NCI-H2029 treated with DMSO at 0.1 percent for 48 hours (cell line): Measurements from ENCODE around the gene MARCHF2.

ENCODE experiments used
- DNase-seq: peaks from one replicate; lab custom pipeline; 2025; lab: John Stamatoyannopoulos, UW

MARCHF2 gene

DNA sequence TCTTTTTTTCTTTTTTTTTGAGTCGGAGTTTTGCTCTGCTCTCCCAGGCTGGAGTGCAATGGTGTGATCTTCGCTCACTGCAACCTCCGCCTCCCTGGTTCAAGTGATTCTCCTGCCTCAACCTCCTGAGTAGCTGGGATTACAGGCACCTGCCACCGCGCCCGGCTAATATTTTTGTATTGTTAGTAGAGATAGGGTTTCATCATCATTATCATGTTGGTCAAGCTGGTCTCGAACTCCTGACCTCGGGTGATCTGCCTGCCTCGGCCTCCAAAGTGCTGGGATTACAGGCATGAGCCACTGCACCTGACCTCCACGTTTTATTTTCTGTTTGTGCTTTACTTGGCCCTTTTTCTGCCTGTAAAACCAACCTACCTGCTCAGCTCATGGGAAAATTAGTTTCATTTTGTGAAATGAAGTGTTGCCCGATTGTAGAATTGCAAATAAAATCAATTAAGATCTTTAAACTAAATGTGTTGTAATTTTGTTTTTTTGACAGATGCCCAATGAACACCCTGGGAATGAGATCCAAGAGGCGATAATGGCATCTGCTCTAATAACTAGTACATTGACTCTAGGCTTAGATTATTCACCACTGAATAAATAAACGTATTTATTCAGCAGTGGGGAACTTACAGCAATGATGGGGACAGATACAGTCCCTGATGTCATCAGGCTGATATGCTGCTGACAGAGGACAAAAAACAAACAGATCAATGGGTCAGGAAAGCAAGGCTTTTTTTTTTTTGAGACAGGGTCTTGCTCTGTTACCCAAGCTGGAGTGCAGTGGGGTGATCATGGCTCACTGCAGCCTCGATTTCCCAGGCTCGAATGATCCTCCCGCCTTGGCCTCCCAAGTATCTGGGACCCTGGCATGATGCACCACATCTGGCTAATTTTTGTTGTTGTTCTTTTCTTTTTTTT, 25.2 kb upstream of the MARCHF2 start:
- no peak for DNase-seq

DNA sequence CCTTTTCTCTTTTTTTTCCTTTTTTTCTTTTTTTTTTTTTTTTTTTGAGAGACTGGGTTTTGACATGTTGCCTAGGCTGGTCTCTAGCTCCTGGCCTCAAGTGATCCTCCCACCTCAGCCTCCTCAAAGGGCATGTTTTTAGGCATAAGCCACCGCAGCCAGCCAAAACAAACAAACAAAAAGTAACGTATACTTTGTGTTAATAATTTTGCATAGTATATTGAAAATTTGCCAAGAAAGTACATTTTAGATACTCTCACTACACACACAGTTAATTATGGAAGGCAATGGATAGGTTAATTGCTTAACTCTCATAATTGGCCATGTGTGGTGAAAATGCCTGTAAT, 24.5 kb upstream of the MARCHF2 start:
- no peak for DNase-seq

DNA sequence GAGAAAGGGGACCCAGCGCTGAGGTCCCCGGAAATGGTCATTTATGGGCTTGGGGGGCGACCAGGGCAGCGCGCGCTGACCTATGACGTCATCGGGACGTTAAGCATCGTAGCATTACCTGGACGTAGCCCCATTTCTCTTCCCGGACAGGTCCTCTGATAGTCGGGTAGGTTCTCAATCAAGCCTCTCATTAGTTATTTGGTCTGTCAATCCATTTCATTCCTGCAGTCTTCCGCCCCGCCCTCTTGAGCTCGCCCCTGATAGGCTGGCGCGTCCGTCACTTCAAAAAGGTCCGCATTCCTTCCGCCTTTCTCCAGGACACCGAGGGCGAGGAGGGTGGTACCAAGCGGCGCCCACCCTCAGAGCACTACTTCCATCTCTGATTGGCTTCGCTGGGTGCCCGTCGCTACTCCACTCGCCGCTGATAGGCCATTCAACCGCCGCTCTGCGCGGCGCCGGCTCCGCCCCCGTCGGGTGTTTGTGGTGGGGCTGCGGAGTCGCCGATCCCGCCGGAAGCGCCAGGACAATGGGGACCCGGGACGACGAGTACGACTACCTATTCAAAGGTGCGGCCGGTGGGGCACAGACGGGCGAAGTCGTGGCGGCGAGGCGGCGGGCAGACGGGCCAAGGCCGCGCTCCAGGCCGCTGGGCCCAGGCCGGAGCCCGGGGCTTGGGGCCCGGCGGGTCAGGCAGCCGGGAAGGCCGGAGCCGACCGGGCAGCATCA, 23.1 kb upstream of the MARCHF2 start, which contains the start of gene RAB11B:
RAB11B (plus strand) TSS at position 470 of the 726 bp plus-strand sequence; CDS start at position 527, 57 bp downstream.
- DNase-seq = peak; percentile 99

DNA sequence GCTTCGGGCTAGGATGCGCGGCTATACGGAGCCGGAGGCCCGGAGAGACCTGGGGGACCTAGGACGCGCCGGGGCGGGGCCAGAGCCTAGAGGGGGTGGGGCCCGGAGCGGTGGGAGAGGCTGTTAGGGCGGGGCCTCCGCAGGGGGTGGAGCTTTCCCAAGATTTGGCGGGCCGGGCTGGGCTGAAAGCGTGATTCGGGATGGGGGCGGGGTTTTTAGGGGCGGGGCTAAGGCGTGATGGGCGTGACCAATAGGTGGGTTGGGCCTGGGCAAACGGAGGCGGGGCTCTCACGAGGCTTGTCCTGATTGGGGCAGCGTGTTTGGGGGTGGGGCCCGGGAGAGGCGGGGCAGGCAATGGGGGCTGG, 22.5 kb upstream of the MARCHF2 start:
- peak; percentile 72 for DNase-seq

DNA sequence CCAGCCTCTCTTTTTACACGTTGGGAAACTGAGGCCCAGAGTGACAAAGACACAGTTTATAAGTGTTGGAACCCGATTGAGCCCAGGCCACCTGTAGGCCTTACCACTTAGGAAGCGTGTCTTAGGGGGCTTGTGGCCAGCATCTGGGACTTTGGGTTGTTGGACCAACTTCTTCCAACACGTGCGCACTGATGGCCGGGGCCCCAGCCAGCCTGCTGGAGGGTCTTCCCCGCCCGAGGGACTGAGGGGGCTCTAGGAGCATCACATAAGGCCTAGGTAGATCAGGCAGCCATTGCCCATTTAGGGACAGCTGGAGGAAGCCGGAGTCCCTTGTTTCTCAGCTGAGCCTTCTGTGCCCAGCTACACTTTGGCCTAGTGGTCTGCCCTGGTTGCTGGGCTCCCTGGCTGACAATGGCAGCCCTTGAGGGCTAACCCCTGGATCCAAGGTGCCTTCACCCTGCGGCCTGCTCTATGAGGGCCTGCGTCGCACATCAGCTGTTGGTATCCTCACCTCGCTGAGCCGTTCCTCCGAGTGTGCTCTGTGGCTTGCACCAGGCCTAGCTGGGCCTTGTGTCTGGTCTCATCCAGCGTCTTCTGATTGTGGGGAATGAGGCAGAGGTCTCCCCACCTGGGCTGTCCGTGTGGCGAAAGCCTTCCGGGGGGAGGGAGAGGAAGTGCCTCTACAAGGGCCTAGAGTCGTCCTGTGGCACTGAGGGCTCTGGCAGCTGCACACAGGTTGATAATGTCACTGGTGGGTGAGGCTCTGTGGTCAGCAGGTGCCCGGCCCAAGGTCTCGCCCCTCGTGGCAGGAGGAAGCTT, 21.7 kb upstream of the MARCHF2 start:
- DNase-seq = no peak

DNA sequence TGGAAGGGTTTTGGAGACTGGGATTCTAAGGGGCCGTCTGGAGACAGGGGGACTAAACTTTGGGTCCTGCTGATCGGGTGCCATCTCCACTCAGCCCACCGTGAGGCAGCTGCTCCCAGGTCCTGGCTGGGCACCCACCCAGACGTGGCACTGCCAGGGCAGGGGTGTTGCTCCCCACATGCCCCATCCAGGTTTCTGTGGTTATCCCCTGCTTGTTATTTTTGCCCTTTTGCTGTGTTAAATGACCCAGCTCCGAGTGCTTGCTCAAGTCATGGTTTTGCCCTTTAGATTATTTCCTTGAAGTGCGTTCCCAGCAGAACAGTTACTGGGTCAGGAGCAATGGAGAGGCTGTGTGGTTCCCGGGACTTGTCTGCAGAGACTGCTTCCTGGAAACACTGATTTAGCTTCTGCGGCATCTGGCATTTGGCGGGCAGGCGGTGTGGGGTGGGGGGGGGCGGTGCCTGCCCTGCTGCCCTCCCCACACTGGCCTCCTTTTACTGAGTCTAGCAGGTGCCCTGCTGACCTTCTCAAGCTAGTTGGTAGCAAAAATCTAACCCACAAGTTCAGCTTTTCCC, 21.0 kb upstream of the MARCHF2 start:
- no peak for DNase-seq

DNA sequence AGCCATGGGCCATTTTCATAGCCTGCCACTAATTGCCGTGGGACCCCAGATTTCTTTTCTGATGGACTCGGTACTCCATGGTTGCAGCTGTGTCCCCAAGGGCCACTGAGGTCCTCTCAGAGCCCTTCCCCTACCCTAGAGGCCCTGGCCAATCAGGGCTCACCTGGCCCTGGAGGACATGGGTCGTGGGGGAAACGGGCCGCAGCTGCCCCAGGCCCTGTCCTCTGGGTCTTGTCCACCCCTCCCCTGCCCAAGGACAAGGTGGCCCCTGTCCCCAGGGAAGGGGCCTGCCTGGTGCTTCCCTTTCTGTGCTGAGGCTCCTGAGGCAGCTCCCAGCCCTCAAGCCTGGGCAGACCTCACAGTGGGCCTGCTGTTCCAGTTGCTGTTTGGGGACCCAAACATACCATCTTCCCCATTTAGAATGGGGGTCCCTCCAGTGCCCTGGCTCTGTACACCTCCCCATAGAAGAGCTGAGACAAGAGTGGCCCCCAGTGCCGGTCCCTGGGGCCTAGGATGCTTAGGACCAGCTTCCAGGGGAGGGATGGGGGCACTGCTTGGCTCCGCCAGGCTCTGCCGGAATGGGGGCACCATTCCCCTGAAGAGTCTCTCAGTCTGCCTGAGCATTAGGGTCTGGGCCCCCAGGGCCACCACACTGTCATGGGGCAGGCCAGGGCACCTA, 19.8 kb upstream of the MARCHF2 start:
- no peak for DNase-seq

DNA sequence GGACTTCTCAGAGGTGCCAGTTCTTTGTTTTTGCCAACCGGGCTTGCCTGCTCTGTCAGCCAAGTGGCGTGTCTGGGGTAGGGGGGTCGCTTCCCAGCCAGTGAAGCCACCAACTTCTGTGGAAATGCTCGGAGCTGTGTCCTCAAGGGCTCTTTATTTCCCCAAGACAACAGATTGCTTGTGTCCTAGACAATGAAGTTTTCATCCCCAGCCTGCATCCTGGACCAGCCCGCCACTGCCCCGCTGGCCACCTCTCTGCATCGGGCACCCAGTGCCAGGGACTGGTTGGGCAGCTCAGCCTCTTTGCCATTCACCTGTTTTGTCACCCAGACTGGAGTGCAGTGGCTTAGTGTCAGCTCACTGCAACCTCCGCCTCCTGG, 19.2 kb upstream of the MARCHF2 start:
- DNase-seq = no peak

DNA sequence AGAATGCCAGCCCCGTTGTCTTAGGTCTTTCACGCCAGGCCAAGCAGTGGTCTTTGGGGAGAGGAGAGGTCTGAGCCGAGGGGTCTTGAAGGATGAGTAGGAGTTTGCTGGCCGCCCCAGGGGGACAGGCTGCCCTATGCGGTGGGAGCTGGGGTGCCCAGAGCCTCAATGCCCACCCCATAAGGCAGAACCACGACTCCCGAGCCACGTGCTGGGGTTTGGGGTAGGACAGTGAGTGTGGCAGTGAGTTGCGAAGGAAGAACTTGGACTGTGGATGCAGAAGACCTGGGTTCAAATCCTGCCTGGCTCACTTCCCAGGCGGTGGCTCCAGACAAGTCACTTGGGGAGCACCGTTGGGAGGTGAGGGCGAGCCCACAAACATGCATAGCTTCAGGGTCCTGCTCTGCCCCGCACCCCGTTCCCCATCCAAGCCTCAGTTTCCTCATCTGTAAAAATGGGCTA, 17.5 kb upstream of the MARCHF2 start:
- no peak for DNase-seq

DNA sequence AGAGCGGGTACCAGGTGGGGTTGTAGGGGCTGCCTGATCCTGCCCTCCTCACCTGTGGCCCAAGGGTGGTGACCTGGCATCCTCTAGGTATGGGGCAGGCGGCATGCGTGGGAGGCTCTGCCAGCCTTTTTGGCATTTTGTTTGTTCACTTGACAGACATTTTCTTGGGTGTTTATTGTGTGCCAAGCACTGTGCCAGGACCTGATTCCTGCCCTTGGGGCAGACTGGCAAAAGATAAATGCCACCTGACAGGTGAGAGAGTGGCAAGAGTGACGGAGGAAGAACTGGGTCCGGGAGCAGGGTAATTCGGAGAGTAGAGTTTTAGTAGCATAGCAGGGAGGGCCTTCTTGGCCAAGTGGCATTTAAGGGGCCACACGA, 16.9 kb upstream of the MARCHF2 start:
- DNase-seq = no peak

DNA sequence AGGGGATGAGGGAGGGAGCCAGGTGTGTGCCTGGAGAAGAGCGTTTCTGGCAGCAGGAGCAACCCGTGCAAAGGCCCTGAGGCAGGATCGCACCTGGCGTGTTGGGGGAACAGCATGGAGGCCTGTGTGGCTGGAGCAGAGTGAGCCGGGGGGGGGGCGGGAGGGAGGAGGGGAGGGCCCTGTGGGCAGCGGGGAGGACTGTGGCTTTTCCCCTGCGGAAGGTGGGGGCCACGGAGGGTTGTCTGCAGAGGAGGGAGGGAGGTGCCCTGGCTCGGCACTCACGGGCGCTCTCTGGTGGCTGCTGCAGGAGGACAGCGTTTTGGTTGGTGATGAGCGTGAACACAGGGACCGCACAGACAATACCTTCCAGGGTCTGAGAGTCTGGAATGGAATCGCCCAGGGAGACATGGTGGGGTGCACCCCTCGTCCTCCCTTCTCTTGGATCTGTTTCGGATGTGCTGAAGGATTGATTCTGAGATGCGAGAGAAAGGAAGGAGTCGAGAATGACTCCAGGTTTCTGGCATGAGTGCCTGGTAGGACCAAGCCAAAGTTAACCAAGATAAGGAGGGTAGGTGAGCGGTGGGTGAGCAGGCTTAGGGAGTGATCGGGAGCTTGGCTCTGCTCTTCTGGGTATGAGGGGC, 16.4 kb upstream of the MARCHF2 start:
- no peak for DNase-seq

DNA sequence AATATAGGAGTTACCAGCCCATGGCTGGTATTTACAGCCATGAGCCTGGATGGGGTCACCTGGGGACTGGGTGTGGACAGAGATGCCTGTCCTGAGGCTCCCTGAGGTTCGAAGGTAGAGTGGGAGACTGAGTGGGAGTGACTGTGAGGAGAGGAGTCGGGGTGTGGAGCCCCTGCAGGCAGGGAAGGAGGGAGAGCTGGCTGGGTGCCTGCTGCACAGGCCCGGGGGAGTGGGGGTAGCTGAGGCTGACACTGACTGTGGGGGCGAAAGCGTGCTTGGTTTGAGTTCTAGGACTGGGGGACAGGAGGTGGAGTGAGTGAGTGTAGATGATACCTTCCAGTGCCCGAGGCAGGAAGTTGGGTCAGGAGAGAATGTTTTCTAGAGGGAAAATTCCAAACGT, 15.8 kb upstream of the MARCHF2 start:
- no peak for DNase-seq

DNA sequence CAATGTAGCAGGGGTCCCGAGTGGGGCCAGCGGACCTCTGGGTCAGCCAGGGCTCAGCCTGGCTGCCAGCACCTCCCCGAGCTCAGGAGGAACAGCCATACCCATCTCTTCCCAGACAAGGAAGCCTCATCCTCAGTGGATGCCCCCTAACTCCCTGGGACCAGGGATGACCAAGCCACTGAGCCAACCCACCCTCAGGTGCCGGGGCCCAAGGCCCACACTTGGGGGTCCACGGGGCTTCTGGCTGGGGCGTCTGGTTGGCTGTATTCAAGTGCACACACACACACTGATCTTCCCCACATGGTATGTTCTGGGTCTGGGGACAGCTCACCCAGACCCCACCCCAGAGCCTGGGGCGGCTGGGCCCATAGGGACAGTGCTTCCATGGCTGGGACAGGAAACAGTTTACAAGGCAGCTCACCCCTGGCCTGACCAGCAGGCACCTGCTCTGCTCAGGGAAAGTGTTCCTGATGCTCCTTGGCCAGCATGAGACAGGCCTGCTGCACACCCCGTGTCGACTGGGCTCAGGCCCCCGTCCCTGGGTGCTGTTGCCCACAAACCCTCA, 15.3 kb upstream of the MARCHF2 start:
- DNase-seq = no peak

DNA sequence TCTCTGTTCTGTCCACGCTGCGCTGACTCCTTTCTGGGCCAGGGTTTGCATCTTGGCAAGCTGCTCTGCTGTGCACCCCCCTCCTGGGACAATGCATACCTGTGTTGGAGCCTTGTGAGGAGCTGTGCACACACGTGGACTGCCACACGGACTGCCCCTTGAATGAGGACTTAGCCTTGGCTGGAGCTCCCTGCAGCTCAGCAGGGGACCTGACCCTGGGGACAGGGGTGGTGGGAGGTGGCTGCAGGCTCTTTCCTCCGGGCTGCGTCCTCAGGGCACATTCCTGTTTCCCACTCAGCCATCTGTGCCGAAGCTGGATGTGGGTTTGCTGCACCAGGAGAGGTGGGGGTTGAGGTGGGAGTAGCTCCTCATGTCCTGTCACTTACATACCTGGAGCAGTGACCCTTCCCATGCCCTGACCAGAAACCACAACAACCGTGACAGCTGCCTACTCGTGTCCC, 14.8 kb upstream of the MARCHF2 start:
- DNase-seq = no peak

DNA sequence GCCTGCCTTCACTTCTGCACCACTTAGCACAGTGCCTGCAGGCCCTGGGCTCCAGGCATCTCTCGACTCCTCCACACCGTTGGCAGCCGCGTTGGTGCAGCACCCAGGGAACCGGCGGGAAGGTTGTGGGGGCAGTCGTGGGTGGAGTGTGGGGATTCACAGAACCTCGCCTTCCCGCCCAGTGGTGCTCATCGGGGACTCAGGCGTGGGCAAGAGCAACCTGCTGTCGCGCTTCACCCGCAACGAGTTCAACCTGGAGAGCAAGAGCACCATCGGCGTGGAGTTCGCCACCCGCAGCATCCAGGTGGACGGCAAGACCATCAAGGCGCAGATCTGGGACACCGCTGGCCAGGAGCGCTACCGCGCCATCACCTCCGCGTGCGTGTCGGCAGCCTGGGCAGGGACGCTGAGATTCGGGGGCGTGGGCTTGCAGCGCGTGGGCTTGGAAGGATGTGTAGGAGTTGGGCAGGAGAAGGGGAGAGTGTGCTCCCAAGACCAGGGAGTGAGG, 13.4 kb upstream of the MARCHF2 start:
- no peak for DNase-seq

DNA sequence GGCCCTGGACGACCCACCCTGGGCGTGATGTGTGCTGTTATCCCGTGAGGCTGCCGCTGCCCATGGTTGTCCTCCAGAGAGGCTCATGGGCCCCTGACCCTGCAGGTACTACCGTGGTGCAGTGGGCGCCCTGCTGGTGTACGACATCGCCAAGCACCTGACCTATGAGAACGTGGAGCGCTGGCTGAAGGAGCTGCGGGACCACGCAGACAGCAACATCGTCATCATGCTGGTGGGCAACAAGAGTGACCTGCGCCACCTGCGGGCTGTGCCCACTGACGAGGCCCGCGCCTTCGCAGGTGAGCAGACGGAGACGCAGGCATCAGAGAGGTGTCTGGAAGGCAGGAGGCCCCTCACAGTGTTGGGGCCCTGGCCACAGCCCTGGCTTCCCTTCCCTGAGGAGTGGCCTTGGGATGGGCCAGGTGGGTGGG, 11.1 kb upstream of the MARCHF2 start:
- DNase-seq = no peak

DNA sequence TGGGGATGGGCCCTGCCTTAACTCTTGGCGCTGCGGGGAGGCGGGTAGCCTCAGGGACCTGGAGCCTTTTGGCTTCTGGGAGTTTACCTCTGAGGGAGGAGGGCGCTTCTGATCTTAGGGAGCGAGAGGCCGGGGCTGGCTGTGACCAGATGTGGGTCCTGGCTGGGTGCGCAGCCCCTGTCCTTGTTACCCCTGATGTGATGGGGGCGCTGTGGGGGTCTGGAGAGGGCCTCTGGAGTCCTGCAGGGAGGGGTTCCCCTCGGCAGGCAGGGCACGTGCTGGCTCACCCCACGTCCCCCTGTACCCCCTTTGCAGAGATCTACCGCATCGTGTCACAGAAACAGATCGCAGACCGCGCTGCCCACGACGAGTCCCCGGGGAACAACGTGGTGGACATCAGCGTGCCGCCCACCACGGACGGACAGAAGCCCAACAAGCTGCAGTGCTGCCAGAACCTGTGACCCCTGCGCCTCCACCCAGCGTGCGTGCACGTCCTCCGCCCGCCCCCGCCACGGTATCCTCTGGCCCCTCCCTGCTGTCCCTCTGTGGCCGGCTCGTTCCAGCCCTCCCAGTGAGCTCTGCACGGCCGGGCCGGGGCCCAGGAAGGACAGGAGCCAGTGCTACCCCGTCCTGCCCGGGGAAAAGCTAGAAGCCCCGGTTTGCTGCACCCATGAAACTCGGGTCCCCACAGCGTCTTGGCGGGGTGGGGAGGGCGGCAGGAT, 9.8 kb upstream of the MARCHF2 start:
- no peak for DNase-seq

DNA sequence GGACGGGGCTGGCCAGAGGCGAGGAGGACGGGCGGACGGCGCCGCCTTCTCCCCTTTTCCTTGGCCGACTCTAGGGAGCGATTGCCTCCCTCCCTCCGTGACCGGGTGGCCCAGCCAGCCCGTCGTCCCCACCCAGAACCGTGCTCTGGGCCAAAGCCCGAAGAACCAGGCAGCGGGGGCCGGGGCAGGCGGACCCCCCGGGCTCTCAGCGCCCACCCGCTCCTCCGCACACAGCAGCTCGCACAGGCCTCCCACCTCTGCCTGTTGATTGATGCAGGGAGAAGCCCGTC, 9.3 kb upstream of the MARCHF2 start:
- DNase-seq = no peak

DNA sequence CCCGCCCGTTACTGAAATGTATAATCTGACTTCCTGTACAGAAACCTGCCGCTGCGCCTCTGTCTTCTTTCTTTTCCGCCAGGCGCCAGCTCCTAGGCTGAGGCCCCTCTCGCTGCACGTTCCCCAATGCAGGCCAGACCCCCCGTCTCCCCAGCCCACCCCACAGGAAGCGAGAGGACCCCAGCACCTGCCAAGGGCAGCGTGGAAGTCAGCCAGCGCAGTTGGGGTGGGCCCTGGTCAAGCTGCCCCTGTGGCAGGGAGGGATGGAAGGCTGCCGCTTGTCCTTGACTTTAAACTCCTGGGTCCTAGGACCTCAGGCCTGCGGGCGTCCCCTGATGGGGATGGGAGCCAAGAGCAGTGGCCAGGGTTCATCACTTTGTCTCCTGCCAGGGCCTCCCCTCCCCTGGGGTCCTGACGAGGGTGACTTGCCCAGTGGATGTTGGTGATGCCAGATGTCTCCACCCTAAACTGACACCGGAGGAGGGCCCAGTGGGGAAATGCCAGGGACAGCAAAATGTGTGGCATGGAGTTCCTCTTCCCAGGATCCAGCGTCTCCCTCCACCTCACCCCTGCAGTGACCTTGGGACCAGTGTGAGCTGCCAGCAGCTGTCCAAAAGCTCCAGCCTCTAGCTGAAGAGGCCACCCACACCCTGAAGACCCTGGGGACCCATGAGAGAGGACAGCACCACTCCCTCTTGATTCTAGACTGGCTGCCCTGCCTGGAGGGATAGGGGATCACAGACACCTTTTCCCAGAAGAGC, 8.5 kb upstream of the MARCHF2 start:
- DNase-seq = no peak
